HCT116 (cell line): ENCODE results near the gene SYTL2.

Experiments used
- EZH2 ChIP-seq: fragments of 200-600 bp; sonication (generic); IDR thresholded peaks from 2 replicates; pipeline ENCODE4 v1.6.1; 2017; ENCODE audit warnings: antibody characterized with exemption, mixed run types
- MAX ChIP-seq: IDR thresholded peaks from 2 replicates; pipeline ENCODE4 v1.6.1; 2012
- POLR2A ChIP-seq: IDR thresholded peaks from 2 replicates; pipeline ENCODE4 v1.7.0; 2011; ENCODE audit warnings: borderline replicate concordance; ENCODE audit not compliant: insufficient read depth, insufficient read length; ENCODE audit errors: extremely low read depth
- TCF7L2 ChIP-seq: IDR thresholded peaks from 2 replicates; pipeline ENCODE4 v1.7.0; 2011; ENCODE audit warnings: borderline replicate concordance, inconsistent platforms; ENCODE audit not compliant: insufficient read depth, insufficient read length; ENCODE audit errors: extremely low read depth
- TF ChIP-seq, protein P1 (sequence below), 3 experiments: fragments of 200-600 bp in 1 of 3; sonication (generic) in 1 of 3; IDR thresholded peaks in 2 of 3; conservative IDR thresholded peaks in 1 of 3; 2 replicates each; pipeline ENCODE4 v1.5.1; 2012 to 2017; ENCODE audit warnings: low read depth in 2 of 3, low read length in 2 of 3, antibody characterized with exemption in 1 of 3, borderline replicate concordance in 1 of 3, control low read depth in 1 of 3, mild to moderate bottlenecking in 1 of 3, mixed read lengths in 1 of 3, mixed run types in 1 of 3, moderate library complexity in 1 of 3; ENCODE audit not compliant: insufficient read depth in 1 of 3

GRCh38 chr11:85848556-85848955, 37.6 kb upstream of the SYTL2 start:
- TF ChIP-seq, protein P1, sequence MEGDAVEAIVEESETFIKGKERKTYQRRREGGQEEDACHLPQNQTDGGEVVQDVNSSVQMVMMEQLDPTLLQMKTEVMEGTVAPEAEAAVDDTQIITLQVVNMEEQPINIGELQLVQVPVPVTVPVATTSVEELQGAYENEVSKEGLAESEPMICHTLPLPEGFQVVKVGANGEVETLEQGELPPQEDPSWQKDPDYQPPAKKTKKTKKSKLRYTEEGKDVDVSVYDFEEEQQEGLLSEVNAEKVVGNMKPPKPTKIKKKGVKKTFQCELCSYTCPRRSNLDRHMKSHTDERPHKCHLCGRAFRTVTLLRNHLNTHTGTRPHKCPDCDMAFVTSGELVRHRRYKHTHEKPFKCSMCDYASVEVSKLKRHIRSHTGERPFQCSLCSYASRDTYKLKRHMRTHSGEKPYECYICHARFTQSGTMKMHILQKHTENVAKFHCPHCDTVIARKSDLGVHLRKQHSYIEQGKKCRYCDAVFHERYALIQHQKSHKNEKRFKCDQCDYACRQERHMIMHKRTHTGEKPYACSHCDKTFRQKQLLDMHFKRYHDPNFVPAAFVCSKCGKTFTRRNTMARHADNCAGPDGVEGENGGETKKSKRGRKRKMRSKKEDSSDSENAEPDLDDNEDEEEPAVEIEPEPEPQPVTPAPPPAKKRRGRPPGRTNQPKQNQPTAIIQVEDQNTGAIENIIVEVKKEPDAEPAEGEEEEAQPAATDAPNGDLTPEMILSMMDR (IDR thresholded peaks at IDR 0.05 in 2 of 3, conservative IDR thresholded peaks at IDR 0.05 in 1 of 3; ENCODE audit: borderline replicate concordance in 1 of 3, insufficient read depth in 1 of 3, low read depth in 2 of 3, low read length in 2 of 3) = no peak
- TF ChIP-seq EZH2 (no peak), POLR2A (no peak), TCF7L2 (no peak), MAX (no peak)
